CD4-positive, alpha-beta T cell treated with Interleukin-4 for 1 hour (primary cell): ENCODE data around the gene RASSF7.
"Not testable (repeated sequence)": the region's sequence is repeated elsewhere in the genome, so short reads cannot be mapped to it uniquely, and the experiment has no call there.

Experiments used
- DNase-seq, 2 donors: peaks; one replicate each; pipeline ENCODE4 v3.0.0-alpha.2; 2020 to 2022

Gene RASSF7, protein sequence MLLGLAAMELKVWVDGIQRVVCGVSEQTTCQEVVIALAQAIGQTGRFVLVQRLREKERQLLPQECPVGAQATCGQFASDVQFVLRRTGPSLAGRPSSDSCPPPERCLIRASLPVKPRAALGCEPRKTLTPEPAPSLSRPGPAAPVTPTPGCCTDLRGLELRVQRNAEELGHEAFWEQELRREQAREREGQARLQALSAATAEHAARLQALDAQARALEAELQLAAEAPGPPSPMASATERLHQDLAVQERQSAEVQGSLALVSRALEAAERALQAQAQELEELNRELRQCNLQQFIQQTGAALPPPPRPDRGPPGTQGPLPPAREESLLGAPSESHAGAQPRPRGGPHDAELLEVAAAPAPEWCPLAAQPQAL

DNA sequence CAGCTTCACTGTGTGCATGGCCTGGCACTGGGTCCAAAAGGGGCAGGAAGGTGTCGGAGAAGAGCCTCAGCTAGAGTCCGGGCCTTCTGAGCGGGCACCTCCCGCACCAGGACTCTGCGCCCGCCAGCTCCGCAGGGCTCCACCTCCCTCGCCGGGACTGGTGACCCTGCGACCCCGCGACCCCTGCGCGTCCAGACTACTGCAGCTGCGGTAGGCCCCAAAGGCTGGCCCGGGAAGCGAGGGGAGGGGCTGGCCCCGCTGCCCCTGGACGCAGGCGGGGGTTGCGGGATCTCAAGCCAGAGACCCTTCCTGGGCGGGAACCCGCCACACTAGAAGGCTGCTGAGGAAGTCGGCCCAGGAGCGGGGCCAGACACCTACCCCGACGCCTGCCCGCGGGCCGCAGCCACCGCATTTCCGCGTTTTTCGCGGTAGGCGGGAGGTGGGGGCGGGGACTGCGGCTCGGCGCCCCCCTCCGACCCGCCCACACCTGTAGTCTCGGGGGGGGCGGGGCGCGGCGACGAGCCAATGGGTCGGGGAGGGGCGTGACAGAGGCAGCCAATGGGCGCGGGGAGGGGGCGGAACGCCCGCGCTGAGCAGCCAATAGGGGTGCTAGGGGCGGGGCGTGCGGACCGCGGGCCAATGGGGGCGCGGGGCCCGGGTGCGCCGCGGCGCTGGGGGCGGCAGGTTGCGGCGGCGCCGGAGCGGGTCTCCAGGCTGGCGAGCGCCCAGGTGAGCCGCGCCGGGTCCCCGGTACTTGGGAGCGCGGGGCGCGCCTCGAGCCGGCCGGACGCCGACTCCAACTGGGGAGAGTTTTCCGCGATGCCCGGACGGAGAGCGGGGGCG is at the start of gene RASSF7, which contains the start of gene LMNTD2:
RASSF7 (plus strand) TSS at position 666 of the 843 bp plus-strand sequence. CDS start 799 bp downstream, outside the sequence.
LMNTD2 (minus strand) TSS at position 434 of the 843 bp plus-strand sequence; CDS start at position 412, 22 bp downstream.
- DNase-seq = peak; percentile 93 to 96

DNA sequence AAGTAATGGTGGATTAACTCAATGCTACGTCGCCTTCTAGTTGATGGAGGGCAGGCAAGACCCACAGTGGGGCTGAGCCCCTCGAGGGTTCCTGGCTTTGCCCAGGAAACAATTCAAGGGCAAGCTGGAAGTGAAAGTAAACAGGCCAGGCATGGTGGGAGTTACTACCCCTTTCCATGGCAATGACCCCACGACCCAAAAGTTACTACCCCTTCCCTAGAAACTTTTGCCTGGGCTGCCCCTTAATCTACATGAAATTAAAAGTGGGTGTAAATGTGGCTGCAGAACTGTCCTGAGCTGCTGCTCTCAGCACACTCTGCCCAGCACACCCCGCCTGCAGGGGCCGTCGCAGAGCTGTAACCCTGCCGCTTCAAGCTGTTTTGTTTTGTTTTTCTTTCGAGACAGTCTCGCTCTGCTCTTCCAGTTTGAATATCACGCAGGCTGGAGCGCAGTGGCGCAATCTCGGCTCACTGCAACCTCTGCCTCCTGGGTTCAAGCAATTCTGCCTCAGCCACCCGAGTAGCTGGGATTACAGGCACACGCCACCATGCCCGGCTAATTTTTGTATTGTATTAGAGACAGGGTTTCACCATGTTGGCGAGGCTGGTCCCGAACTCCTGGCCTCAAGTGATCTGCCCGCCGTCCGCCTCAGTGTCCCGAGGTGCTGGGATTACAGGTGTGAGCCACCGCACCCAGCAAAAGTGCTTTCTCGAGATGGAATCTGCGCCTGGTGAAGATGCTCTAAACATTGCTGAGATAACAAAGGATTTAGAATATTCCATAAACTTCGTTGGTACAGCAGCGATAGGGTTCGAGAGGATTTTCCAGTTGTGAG is 47.8 kb upstream of the RASSF7 start:
- DNase-seq = no peak

DNA sequence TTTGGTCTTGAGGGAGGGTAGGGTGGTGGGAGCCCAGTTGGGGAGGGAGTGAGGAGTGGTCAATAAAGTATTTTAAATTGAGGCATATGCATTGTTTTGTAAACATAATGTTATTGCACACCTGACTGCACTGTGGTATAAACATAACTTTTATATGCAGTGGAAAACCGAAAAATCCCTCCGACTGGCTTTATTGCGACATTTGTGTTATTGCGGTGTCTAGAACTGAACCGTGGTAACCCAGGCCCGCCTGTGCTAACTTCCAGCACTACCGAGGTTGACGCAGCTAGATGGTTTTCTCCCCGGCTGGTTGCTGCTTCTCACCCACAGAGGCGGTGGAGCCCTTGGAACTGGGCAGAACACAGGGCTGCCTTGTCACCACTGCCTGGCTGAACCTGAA is 46.2 kb upstream of the RASSF7 start:
- no peak for DNase-seq

DNA sequence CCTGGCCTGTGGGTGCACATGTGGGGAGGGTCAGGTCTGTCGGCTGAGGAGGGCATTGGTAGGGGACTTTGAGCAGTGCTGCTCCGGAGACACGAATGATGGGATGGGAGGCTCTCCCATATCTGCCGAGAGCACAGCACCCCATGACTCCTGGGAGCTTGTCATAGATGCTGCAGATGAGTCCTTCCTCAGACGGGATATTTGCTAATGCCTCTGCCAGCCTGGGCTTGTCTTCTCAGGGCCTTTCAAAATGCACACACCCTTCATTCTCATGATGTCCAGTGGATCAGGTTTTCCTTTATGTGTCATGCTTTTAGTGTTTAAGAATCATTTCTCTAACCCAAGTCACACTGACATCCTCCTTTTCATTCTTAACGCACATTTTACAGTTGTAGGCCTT is 45.6 kb upstream of the RASSF7 start:
- DNase-seq = no peak

DNA sequence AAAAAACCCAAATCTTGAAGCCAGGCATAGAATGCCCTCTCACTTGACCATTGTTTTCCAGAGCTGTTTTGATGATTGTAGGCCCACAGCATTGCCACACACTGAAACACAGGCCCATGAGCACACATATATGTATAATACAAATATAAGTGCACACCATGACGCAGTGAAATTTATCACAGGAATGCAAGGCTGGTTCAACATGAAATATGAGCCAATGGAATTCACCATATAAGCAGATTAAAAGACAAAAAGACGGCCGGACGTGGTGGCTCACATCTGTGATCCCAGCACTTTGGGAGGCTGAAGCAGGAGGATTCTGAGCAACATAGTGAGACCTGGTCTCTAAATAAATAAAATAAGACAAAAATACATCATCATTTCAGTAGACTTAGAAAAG is 44.4 kb upstream of the RASSF7 start:
- DNase-seq = no peak

DNA sequence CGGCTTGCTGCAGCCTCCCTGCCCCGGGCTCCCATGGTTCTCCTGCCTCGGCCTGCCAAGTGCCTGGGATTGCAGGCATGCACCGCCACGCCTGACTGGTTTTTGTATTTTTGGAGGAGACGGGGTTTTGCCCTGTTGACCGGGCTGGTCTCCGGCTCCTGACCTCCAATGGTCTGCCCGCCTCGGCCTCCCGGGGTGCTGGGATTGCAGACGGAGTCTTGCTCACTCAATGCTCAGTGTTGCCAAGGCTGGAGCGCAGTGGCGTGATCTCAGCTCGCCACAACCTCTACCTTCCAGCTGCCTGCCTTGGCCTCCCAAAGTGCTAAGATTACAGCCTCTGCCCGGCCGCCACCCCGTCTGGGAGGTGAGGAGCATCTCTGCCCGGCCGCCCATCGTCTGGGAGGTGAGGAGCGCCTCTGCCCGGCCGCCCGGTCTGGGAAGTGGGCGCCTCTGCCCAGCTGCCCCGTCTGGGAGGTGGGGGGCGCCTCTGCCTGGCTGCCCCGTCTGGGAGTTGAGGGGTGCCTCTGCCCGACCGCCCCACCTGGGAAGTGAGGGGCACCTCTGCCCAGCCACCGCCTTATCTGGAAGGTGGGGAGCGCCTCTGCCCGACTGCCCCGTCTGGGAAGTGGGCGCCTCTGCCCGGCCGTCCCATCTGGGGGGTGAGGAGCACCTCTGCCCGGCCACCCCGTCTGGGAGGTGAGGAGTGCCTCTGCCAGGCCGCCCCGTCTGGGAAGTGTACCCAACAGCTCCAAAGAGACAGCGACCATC is 43.7 kb upstream of the RASSF7 start:
- not testable (repeated sequence) for DNase-seq

DNA sequence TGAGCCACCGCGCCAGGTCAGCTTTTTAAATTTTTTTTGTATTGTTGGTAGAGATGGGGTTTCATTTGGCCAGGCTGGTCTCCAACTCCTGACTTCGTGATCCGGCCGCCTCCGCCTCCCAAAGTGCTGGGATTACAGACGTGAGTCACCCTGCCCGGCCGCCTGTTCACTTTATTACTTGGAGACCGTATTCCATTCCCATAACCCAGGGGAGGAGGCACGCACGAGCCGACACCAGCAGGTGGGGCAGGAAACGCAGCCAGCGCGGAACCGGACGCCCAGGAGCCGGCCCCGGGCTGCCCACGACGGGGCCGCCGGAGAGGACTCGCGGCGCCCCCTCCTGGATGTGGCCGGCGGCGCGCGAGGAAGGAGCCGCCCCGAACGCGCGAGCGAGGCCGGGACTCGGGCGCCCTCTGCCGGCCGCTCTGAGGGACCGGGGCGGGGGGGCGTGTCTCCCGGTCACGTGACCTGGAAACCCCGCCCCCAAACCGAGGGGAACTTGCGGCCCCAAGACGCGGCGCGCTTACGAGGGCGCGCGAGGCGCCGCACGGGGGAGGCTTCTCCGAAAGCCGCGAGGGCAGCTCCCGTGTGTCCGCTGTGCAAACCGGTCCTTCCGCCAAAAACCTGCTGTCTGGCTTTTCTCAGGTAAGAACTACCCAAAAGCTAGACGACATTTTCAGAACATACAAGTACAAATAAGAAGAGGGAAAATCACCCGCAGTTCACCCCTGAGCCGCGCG is 42.1 kb upstream of the RASSF7 start:
- DNase-seq = peak; percentile 86 to 90

DNA sequence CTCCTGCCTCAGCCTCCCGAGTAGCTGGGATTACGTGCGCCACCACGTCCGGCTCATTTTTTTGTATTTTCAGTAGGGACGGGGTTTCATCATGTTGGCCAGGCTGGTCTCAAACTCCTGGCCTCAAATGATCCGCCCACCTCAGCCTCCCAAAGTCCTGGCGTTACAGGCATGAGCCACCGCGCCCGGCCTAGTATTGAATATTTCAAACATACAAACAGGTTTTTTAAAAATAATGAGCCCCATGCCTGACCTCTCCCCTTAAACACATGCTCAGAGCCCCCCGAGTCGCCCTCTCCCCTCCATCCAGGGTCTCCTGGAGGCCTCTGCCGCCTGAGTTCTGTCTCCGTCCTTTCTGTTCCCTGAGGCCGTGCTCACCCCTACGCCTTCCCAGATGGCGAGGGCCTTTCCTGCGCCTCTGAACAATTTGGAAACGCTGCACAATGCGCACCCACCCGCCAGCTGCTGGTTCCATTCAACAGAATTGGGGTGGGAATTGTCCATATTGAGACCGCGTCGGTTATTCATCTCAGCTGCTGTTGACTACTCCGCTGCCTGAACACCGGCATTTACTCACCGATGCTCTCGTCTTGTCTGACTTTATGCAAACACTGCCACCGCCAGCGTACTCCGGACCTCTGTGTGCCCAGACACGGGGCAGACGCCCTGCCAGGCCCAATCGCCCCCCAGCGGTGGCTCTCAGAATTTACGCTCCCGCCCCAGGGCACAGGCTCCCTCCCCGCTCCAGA is 40.2 kb upstream of the RASSF7 start:
- no peak for DNase-seq

DNA sequence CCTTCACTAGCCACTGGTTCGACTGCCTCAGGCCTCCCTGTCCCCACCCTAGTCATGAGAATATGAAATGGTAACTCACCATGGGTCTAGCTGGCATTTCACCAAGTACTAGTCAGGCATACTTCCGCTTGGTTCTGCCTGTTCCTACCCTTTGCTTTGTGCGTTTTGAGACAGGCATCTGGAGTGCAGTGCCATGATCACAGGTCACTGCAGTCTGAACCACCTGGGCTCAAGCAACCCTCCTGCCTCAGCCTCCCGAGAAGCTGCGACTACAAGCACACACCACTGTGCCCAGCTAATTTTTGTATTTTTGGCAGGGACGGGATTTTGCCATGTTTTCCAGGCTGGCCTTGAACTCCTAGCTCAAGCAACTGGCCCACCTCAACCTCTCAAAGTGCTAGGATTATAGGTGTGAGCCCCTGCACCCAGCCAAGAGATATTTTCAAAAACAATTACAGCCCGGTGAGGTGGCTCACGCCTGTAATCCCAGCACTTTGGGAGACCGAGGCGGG is 39.5 kb upstream of the RASSF7 start:
- no peak for DNase-seq

DNA sequence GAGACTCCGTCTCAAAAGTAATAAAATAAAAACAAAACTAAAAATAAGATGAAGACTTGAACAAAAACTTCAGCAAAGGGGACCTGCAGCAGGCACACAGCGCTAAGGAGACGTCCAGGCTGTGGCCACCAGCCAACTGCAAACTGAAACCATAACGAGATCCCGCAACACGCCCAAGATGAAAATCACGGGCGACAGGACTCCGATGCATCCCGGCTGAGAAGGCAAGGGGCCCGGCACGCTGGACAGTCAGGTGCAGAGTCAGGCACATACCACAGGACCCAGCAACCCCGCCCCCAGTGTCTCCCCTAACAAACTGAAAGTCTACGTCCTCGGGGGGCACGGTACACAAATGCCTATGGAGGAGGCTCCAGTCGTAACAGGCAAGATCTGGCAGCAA is 34.6 kb upstream of the RASSF7 start:
- DNase-seq = no peak

DNA sequence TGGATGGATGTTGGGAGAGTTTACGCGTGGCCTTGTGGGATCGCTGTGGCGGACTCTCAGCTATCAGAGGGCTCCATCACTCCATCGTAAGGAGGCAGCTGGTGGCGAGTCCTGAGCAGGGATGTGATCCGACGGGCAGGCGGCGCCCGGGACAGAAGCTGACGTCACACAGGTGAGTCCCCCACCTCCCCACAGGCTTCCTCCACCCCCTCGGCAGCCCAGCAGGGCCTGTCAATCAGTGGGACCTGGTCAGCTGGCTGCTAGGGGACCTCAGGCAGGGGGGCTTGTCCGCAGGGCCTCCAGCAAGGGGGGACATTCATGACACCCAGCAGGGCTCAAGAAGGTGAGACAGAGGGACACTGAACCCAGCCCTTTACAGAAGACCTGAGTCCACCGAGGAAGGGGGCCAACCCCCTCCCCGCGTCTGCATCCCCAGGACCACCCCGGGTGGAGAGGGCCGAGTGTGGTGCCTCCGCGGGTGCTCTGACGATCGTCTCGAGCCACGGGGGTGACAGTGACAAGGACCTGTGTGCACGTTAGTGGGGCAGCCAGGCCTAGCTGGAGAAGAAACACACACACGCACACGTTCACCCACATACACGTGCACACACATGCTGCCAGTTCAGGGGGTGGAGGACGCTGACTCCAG is 32.5 kb upstream of the RASSF7 start:
- no peak for DNase-seq

DNA sequence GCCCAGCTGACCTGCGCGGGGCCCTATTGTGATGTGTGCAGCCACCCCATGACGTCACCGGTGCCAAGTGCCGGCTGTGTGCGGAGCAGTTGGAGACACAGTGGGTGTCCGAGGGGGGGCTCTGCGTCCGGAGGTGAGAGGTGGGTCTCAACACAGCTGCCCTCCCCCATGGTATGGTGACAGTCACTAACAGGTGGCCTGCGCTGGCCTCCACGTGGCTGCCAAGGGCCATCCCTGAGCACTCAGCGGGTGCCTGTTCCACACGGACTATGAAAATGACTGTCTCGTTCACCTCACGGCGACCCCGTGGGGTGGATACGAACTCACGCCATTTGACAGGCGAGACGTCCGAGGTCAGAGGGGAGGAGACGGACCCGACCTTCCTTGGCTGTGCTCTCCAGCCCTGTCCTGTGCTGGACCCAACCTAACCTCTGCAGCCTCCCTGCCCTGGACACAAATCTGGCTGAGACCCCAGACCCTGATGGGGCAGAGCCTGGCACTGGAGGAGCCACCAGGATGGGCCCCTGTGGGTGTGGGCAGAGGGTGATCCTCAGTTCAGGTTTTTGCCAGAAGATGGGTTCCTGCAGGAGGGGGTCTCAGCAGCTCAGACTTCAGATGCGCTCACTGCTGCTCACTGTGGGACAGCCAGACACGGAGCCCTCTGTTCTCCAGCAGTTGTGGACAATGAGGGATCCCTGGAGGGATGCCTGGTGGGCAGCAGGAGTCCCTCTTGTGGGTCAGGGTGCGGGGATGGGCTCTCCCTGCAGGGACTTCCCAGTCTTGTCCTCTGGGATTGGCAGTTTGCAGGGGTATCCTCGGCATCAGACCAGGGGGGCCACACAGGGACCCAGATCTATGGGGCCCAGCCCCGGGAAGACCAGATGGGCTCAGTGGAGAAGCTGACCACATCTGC is 31.7 kb upstream of the RASSF7 start:
- no peak for DNase-seq

DNA sequence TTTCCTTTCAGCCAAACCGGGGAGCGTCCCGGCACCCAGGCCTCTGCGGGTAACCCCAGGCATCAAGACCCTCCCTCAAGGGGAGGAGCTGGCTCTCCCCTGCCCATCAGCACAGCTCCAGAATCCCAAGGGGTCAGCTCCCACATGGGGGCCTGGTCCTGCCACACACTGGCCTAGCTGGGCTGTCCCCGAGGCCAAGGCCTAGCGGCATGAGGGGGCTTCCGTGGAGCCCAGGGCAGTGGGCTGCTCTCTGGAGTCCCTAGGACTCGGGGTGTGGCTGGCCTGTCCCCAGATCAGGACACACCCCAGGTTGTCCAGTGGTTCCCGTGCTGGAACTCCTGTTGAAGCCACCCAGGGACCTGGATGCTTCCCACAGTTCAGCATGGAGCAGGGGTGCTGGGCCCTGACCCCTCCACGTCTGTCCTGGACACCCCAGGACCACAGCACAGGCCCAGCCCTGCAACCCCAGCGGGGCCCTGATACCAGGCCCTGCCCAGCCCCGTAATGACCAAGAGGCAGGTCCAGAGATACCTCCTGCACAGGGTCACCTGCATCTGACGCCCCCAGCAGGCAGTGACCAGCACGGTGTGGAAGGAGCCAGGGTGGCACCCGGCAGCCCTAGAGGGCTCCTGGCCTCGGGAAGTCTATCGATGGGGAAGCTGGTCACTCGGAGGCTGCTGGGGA is 30.9 kb upstream of the RASSF7 start:
- no peak for DNase-seq

DNA sequence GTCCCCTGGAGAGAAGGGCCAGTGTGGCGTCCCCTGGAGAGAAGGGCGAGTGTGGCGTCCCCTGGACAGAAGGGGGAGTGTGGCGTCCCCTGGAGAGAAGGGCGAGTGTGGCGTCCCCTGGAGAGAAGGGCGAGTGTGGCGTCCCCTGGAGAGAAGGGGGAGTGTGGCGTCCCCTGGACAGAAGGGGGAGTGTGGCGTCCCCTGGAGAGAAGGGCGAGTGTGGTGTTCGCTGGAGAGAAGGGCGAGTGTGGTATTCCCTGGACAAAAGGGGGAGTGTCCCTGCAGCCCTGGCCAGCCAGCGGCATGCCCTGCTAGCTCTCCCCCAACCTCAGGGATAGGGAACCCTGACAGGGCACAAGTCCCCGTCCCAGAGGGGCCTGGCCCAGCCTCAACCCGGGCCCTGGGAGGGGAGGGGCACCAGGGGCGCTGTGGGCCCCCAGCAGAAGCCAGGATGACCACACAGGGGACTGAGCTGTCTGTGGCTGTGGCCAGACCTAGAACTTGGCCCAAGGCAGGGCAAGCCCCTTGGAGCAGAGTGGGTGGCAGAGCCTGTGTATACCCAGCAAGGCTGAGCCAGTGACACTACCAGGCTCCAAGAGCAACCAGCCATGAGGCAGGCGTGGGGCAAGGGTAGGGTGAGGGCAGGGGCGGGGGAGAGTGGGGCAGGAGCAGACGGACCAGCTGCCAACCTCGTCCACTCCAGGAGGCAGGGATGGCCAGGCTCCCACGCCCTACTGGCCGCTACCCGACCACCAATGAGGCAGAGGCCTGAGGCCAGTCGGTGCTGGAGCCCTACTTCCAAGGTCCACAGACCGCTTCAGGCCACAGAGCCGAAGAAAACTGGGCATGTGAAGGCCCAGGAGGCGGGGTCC is 29.6 kb upstream of the RASSF7 start:
- no peak for DNase-seq

DNA sequence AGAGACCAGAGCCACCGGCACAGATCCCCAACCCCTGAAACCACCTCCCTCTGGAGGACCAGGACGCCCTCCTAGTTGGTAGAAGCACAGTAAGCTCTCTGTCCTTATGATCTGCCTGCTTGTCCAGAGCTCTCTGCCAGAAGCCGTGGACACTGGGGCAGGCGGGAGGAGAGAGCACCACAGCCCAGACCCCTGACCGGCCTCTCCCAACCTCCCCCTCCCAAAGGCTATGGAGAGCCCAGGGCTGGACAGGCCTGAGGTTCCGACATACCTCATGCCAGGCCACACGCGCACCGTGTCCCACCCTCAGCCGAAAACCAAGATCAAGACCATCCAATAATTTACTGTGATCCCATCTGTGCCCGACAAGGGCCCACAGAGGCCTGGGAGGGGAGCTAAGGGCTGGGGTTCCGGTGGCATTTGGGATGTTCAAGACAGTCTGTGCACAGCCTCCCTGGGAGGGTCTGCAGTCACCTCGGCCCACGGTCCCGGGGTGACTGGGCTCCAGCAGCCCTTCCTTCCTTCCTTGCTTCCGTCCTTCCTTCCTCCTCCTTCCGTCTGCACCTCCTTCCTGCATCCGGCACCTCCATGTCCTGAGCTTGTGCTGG is 28.7 kb upstream of the RASSF7 start:
- no peak for DNase-seq

DNA sequence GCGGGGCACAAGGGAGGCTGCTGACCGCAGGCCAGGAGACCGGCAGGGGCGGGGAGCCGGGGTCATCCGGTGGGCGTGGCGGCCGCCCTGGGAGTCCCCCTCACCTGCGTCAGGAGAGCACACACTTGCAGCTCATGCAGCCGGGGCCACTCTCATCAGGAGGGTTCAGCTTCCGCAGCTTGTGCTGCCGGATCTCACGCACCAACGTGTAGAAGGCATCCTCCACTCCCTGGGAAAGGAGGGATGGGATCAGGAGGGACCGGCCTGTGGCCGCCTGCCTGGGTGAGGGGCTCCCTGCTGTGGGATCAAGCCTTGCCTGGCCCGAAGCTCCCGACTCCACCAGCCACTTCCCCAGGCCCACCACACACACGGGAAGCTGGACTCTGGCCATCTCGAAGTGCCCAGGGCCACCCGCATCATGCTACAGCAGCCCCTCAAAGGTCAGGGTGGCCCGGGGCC is 28.2 kb upstream of the RASSF7 start:
- DNase-seq = no peak
